Muscle of arm (tissue), 12 donors: ENCODE measurements around the gene PLA2G2C. TPM values are rescaled to one million over a fixed set of nuclear protein-coding genes. Genes with fewer than 3 reads are reported as not detected.

ENCODE experiments used
- DNase-seq: peaks from one replicate; pipeline ENCODE4 v3.0.0-alpha.2; 2013
- polyA plus RNA-seq, 12 donors: library from polyadenylated mRNA; unstranded; fragments of 120-200 nt; gene quantifications; one replicate each; pipeline ENCODE4 v1.2.1, GENCODE V29; 2013; ENCODE audit not compliant: insufficient read length in 12 of 12

The PLA2G2C gene
- polyA plus RNA-seq, 12 donors = 0.05 to 0.10 (median 0.06) TPM; not detected in 9

DNA sequence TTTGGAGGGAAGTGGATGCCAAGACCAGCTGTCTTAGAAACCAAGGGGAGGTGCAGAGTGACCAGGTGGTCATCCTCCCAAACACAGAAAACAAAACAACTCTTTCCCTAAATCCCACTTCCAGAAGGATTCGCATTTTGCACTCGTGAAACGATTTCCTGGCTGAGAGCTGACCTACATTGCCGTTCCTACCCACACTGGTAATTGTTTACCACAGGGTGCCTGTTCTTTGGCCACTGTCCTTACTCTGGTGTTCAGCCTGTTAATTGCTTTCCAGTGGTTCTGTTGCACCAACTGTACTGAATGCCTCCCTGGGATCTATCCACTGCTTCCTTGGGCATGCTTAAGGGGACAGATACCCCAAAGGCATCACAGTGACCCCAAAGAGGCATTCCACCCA is 23.2 kb upstream of the PLA2G2C start:
- no peak for DNase-seq

DNA sequence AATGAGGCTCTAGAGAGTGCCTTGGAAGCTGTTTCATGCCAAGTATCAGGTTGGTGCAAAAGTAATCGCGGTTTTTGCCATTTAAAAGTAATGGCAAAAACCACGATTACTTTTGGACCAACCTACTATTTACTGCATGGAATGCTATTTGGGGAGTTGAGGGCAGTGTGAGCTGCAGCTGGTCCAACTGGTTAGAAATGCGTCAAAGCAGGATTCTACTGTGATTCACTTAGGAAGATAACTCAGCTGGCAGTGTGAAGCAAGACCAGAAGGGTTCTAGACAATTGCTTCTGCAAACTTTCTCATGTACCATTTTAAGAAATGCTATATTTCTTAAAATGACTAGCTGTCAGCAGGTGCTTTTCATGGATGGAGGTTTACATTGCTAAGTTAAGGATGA is 21.2 kb upstream of the PLA2G2C start:
- DNase-seq = no peak

DNA sequence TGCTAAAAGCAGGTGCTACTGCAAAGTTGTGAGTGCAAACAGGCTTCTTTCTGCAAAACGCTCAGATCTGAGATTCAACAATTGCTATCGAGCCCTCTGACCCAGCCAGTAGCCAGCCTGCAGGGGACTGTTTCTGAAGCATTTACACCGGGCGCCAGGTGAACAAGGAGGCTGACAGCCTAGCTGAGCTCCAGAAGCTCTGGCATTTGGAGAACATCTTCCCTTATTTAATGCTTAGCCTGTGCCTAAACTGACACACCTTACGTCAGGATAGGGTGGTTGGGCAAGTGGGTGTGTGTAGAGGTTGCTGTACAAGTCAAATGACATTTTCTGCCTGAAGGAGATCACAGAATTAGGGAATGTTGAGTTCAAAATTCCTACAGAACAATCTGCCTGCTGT is 15.8 kb upstream of the PLA2G2C start:
- DNase-seq = no peak

DNA sequence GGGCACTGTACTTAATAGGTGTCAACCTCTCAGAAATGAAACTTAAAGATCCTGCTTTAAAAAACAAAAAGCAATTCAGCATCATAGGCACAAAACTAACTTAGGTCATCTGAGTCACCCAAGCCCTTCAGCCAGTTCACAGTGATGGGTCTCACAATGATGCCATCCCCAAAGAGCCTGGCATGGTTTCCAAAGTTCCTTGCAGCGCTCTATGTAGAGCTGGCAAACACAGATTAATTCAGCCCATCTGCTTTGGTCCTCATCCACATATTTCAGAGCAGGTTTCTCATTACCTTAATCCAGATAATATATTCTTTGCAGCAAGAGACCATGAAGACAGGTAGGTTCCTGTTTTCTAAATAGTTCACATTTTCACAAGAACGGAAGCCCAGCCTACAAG is 14.6 kb upstream of the PLA2G2C start:
- no peak for DNase-seq

DNA sequence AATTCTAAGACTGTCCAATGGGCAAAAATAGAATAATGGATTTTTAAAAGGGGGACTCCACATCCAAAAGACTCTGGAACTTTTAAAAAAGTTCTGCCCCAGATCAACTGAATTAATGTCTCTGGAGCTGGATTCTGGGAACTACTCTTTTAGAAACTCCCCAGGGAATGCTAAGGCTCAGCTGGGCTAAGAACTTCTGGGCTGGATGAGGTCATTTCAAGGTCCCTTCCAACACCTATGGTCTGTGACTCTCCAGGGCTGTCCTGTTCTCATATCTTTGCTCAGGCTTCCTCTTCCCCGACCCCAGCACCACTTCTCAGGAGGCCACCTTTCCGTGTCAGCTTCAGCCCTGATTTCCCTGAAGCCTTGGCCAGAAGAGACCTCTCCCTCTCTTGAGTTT is 13.5 kb upstream of the PLA2G2C start:
- no peak for DNase-seq

DNA sequence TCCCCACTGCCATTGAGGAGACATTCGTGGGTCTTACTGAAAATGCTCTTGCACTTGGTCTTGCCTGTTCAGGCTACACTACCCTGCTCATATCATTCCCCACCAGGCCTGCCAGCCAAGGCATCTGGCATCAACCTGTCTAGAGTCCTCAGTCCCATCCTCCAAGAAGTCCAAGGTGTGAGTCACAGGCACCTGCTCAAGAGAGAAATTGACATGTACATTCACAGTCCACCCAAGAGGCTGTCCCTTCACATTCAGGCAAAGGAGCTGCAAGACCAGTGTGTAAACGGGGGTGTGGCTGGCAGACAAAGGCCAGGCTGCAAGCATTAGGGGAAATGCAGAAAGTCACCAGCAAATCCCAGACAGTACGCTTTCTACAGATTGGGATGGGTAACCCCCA is 13.1 kb upstream of the PLA2G2C start:
- no peak for DNase-seq

DNA sequence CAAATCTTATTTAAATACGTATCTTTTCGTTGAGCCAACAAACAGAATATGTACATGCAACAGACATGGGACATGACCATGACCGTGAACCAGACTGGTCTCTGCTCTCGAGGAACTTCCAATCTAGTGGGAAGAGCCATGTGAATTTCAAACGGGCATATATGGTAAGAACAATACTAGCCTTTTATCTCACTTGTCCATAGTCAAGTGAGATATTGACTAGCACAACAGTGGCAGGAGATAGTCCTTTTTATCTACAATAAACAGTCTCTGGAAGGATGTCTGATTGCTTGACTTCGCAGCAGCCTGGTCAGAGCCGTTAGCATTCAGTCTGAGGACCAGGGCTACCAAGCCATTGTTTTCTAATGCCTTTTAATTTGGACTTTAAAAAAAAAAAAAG is 12.6 kb upstream of the PLA2G2C start:
- no peak for DNase-seq

DNA sequence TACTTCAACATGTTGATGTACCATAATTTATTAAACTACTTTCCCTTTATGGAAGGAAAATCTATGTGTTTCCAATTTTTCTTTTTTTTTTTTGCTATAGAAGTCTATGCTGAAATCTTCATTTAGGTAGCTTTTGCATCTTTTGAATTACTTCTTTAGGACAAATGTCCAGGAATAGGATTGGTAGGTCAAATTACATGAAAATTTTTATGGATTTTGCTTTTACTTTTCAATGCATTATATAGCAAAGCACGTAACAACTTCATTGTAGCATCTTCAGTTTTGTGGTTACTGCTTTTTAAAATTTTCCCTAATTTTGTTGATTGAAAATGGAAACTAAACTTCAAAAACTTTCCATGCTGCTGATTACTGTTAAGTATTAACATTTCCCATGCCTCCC is 12.0 kb upstream of the PLA2G2C start:
- DNase-seq = no peak

DNA sequence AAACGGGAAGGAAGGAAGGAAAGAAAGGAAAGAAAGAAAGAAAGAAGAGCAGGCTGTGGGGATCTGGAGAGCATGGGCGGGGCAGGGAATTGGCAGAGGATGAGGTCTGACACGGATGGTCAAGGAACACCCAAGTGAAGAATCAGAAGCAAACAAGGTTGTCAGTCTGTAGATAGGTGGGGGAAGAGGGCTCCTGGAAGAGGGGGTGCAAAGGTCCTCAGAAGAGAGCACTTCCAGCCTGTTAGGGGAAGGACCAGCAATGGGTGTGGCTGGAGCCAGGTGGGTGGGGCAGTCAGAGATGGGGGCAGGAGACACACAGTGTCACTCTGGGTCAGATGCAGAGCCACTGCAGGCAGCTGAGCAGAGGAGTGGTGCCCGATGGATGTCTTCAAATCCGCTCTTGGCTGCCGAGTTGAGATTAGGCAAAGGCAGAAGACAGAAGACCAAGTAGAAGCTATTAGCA is 11.0 kb upstream of the PLA2G2C start:
- DNase-seq = no peak

DNA sequence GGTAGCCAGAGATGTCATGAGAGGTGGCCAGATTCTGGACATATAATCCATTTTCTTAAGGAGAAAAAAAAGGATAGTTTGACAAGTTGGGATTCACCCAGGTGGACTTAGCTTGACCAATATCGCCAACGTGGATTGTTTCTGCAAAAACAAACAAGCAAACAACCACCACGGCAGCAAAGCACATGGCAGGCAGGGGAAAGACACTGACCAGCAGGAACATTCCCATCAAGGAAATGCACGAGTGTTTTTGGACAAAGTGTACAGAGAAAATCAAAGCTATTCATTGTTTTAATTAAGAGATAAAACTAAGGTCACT is 9.1 kb upstream of the PLA2G2C start:
- no peak for DNase-seq

DNA sequence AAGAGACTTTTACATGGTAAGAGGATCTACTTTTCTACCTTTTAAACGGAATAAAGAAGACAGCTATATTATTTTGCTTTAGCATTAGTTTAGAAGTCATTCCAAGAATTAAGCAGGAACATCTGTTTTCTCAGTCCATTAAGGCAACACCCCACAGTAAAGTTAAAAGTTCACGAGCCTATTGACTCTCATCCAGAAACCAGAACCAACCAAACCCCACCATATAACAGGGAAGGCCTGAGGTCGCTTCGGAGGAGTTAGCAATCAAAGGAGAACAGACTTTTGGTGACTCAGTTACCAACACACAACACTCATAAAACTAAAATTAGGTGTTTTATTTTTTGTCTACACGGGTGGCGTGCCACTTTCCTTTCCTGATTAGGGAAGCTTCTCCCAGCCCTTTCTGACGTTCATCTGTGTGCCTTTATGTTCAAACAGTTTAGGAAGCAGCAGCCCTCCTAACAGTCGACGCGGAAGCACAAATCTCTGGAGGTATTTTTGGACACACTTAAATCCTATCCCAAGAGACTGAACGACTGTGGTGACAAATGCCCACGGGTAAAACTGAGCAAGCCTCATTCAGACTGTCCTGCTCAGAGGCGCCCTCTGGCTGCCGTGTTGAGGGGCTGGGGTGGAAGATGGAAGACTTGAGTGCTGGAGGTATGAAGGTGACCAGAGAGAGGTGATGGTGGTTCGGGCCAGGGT is 8.6 kb upstream of the PLA2G2C start:
- no peak for DNase-seq

DNA sequence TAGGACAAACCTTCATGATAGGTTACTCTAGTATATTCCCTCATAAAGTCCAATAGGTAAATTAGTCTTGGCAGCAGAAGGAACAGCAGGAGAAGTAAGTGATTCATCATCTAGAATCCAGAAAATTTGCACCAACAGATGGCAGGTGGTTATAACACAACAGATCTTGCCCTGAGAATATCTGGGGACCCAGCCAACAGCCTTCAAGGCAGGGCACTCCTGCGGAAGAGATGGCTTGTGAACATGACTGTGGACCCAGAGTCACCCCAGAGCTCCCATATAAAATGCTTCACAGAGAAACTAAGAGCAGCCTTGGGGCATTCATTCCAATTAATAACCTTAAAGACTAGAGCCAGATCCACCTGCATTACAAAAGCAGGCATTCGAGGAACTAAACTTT is 7.9 kb upstream of the PLA2G2C start:
- no peak for DNase-seq

DNA sequence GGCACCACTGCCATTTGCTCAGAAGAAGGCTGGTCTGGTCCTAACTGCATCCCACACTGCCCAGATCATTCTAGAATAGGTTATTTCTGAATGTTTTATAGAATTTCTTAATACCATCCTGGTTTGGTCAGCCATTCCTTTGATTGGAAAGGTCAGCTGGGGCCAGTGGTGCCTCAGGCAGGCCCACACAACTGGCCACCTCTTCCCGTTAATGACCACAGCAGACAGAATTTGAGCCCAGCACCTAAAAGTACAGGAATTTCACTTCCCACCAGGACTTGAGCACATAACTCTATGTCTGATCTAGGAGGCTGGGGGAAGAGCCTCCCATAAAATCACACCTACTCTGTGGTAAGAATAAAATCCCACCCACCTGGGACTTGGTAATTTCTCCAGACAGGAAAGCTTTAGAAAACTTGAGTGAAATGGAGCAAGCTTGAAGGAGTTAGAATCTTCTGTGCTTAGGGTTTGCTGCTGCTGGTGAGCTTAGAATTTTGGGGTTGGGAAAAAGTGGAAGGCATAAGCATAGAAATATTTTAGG is 6.6 kb upstream of the PLA2G2C start:
- DNase-seq = no peak

DNA sequence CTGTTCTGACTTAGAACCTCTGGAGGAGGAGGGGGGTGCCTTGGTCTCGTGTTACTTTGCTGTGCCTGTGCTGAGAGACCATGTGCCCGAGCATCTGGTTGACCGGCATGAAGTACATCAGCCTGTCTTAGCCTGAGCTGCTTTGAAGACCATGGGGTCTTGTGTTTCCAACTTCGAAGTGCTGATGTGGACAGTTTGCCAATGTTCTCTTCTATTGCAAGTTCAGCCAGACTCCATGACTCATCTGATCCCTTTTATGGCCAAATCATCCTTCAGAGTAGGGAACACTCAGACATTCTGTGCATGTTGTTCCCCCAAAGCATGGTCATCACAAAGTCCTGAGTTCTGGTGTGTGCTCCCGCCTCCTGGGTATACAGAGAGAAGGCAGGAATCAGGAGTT is 6.0 kb upstream of the PLA2G2C start:
- no peak for DNase-seq

DNA sequence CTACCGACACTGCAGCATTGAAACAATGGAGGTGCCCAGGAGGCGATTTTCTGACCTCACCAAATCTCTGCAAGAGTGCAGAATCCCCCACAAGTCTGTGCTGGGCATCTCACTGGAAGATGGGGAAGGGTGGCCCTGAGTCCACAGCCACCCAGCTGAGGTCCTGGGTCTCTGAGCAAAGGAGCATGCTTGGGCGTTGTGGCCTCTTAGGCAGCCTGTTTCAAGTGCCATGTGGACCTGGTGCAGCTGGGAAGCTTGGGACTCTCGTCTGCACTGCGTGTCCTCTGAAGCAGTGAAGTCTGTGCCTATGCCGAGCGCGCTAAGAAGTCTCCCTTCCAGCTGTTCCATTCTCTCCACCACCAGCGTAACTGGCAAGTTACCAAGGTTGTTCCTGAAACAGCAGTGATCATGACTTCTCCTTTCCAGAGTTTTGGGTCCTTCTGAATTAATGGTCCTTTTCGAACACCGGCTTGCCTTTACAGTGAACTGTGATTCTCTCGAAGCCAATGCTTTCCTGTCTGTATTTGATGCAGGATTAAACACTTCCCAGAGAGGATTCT is 5.0 kb upstream of the PLA2G2C start:
- no peak for DNase-seq

DNA sequence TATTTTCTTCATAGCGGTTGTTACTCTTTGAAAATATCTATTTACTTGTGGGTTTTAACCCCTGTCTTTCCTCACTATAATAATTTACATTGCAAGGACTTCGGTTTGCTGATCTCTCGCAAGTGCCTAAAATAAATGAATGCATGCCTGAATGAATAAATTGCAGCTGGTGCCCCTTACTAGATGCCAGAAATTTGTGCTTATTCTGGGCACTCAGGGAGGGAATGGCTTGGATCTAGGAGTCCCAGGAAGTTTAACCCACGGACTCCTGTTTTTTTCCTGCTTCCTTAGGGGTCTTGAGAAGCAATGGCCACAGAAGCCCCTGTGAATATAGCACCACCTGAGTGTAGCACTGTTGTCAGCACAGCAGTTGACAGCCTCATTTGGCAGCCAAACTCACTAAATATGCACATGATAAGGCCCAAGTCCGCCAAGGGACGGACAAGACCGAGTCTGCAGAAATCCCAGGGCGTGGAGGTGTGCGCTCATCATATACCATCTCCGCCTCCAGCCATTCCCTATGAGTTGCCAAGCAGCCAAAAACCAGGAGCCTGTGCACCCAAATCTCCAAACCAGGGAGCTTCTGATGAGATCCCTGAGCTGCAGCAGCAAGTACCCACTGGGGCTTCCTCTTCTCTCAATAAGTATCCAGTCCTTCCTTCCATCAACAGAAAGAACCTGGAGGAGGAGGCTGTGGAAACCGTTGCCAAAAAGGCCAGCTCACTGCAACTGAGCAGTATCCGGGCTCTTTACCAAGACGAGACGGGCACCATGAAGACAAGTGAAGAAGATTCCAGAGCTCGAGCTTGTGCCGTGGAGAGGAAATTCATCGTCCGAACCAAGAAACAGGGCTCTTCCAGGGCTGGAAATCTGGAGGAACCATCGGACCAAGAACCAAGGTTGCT is 4.2 kb upstream of the PLA2G2C start:
- DNase-seq = no peak

DNA sequence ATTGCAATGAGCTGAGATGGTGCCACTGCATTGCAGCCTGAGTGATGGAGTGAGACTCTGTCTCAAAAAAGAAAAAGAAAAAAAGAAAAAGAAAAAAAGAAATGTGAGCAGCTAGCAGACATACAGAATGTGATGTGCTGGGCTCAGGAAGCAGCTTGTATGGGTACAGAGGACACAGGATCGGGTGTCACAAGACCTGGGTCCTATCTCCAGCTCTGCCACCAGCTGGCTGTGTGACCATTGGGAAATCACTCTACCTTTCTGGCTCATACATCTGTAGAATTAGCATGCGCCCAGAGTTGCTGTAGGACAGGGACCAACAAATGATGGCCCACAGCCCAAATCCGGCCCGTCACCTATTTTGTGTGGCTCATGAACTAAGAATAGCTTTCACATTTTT is 3.3 kb upstream of the PLA2G2C start:
- no peak for DNase-seq

DNA sequence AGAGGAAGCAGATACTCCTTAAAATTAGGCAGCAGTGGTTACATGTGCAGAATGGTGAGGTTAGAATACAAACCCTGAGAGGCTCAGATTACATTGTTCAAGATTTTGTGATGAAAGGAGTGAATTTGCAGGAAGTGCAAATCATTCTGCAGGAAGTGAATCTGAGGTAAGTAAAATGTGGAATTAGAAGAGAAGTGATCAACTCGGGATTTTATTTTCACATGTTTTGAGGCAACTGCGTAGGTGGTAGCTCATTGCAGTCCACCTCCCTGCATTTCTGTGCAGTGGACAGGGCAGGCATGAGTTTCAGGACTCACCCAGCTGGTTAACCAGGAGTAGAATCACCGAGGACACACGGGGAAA is 2.1 kb upstream of the PLA2G2C start:
- DNase-seq = no peak

DNA sequence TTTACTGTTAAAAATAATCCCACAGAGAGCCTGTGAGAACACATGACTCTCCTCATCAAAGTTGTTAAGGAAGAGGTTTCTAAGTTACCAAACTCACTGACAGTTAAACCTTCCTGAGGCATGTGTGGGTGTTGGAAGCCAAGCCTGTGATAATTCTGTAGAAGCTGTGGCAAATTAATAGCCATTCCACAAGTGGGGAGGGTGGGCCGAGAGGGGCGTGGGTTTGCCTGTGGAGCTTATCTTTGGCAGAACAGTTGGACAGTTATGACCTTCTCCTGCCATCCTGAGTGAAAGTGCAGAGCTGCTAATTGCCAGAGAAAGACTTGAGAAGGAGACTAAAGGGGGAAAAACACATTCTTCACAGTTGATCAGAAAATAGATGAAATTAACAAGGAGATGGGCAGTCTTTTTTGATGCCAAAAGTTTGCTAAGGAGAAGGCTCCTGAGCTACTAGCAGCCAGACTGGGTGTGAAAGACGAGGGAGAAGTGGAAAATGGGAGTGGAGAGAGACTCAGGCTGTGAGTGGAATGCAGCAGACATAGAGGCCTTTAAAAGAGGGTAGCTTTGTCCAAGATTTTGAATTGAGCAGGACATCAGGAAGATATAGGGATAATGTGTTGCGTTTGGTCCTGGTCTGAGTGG is 1.6 kb upstream of the PLA2G2C start:
- no peak for DNase-seq

DNA sequence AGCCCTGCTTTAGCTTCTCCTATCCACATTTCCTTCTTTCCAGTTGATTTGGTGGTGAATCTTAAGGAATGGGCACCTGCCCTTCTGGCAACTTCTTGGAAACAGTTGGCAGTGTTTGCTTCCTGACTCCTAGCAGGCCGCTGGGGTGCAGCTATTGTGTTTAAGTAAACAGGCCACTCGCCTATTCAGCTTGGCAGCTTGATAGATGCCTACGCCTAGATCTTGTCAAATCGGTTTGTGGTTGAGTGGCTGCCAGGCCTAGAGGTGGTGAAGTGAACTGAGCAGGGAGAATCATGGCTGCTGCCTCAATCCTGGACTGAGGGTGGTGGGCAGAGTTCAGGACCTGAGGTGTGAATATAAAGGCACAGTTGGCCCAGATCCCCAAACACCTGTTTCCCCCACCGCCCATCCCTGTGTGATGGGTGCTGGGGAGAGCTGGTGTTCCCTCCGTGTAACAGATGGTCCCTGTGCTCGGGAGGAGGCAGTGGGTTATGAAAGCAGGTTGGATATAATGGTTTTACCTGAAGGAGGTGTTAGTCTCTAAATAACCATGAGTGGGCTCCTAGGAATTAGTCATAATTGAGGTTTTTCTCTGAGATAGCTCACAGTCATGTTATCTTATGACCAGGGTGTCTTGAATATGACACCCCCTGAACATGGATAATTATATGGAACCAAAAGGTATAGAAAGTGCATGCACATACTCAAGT is 940 bp upstream of the PLA2G2C start:
- no peak for DNase-seq

DNA sequence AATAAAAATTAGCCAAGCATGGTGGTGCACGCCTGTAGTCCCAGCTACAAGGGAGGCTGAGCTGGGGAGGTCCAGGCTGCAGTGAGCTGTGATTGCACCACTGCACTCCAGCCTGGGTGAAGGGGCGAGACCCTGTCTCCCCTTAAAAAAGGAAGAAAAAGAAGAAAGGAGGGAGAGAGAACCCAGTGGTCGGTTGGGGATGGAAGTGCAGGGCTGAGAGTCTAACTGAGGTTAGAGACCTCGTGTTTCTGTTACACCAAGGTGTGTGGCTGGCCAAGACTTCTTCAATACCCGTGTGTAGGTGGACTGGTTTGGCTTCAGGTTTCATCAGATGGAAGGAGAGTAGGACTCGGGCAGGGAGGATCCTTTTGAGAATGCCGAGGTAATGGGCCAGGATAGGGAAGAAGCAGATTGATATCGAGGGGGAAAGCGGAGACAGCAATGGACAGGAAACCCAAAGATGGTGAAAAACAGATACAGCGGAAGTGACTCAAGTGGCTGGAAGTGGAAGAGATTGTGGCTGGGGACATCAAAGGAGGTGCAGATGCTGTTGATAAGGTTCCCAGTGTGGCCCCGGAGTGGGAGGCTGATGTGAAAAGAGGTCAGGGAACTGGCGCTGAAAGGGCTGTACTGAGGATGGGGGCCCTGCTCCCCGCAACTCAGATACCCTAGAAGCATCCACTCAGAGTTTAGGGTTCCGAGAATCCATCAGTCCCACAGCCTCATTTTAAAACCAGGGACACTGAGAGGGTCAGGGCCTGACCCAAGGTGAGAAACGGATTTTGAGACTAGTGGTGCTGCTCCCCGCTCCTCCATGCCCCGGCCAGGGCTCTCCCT is 1.1 kb downstream of the PLA2G2C start:
- DNase-seq = no peak
